ENCODE data around the gene SCGB1C2.

DNA sequence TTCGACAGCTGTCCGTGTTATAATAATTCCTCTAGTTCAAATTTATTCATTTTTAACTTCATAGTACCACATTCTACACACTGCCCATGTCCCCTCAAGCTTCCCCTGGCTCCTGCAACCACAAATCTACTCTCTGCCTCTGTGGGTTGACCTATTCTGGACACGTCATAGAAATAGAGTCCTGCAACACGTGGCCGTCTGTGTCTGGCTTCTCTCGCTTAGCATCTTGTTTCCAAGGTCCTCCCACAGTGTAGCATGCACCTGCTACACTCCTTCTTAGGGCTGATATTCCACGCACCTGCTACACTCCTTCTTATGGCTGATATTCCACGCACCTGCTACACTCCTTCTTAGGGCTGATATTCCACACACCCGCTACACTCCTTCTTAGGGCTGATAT, 16.5 kb downstream of the SCGB1C2 start:
- TF ChIP-seq, protein P1, sequence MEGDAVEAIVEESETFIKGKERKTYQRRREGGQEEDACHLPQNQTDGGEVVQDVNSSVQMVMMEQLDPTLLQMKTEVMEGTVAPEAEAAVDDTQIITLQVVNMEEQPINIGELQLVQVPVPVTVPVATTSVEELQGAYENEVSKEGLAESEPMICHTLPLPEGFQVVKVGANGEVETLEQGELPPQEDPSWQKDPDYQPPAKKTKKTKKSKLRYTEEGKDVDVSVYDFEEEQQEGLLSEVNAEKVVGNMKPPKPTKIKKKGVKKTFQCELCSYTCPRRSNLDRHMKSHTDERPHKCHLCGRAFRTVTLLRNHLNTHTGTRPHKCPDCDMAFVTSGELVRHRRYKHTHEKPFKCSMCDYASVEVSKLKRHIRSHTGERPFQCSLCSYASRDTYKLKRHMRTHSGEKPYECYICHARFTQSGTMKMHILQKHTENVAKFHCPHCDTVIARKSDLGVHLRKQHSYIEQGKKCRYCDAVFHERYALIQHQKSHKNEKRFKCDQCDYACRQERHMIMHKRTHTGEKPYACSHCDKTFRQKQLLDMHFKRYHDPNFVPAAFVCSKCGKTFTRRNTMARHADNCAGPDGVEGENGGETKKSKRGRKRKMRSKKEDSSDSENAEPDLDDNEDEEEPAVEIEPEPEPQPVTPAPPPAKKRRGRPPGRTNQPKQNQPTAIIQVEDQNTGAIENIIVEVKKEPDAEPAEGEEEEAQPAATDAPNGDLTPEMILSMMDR (conservative IDR thresholded peaks at IDR 0.05): no peak
- no peak for TF ChIP-seq ZFX (IDR thresholded peaks at IDR 0.05)
